Smooth muscle cell (in vitro differentiated cells): ENCODE data around the gene TSPYL2. TPM values are rescaled to one million over a fixed set of nuclear protein-coding genes. Genes with fewer than 3 reads are reported as not detected.

ENCODE experiments used
- DNase-seq: peaks from one replicate; lab custom pipeline; 2025; ENCODE audit not compliant: unreplicated experiment; lab: John Stamatoyannopoulos, UW
- H2AFZ ChIP-seq: fragments of 200-600 bp; sonication (generic); 2 replicates; pipeline ENCODE4 v1.6.0; 2016; ENCODE audit warnings: antibody characterized with exemption, low read depth, mild to moderate bottlenecking
- H3F3A ChIP-seq: fragments of 200-600 bp; sonication (generic); 2 replicates; pipeline ENCODE4 v1.6.0; 2017; ENCODE audit warnings: antibody characterized with exemption, low read depth
- H3K27ac ChIP-seq: fragments of 200-600 bp; sonication (generic); 2 replicates; pipeline ENCODE4 v1.5.1; 2016; ENCODE audit warnings: low read depth, mild to moderate bottlenecking
- H3K27me3 ChIP-seq: fragments of 200-600 bp; sonication (generic); 2 replicates; pipeline ENCODE4 v1.6.1; 2016; ENCODE audit warnings: low read depth, mild to moderate bottlenecking
- H3K36me3 ChIP-seq: fragments of 200-600 bp; sonication (generic); 2 replicates; pipeline ENCODE4 v1.5.1; 2016; ENCODE audit warnings: low read depth
- H3K4me1 ChIP-seq: fragments of 200-600 bp; sonication (generic); 2 replicates; pipeline ENCODE4 v1.5.1; 2016; ENCODE audit warnings: low read depth
- H3K4me2 ChIP-seq: fragments of 200-600 bp; sonication (generic); 2 replicates; pipeline ENCODE4 v1.6.0; 2016; ENCODE audit warnings: mild to moderate bottlenecking
- H3K4me3 ChIP-seq: fragments of 200-600 bp; sonication (generic); 2 replicates; pipeline ENCODE4 v1.5.1; 2016; ENCODE audit warnings: mild to moderate bottlenecking
- H3K79me2 ChIP-seq: fragments of 200-600 bp; sonication (generic); 2 replicates; pipeline ENCODE4 v1.6.0; 2016; ENCODE audit warnings: low read depth, mild to moderate bottlenecking
- H3K9ac ChIP-seq: fragments of 200-600 bp; sonication (generic); 2 replicates; pipeline ENCODE4 v1.6.0; 2016; ENCODE audit warnings: low read depth
- H3K9me3 ChIP-seq: fragments of 200-600 bp; sonication (generic); replicated peaks from 2 replicates; pipeline ENCODE4 v1.5.1; 2016; ENCODE audit warnings: low read depth
- H4K20me1 ChIP-seq: fragments of 200-600 bp; sonication (generic); 2 replicates; pipeline ENCODE4 v1.6.0; 2016; ENCODE audit warnings: low read depth
- CTCF ChIP-seq: fragments of 200-600 bp; sonication (generic); IDR thresholded peaks from 2 replicates; pipeline ENCODE4 v1.5.1; 2017; ENCODE audit warnings: borderline replicate concordance, mild to moderate bottlenecking, antibody characterized with exemption; ENCODE audit not compliant: insufficient read depth, poor library complexity, severe bottlenecking
- WGBS: methylation state at CpG from one replicate; pipeline ENCODE4 v1.1.7; 2016; ENCODE audit warnings: low lambda C conversion rate; 5-methylcytosine and 5-hydroxymethylcytosine counted together
- polyA plus RNA-seq: library from polyadenylated mRNA; unstranded; fragments of >200 nt; fragmentation: Nextera tagmentation; extraction: Ambion mirVana; gene quantifications from 2 replicates; pipeline ENCODE4 v1.2.1, GENCODE V29; 2016
- total RNA-seq: library from RNA; depleted of rRNA; stranded (reverse); fragments of >200 nt; gene quantifications from 2 replicates; pipeline ENCODE4 v1.2.3, GENCODE V29; 2014

Gene TSPYL2
- 37.7 and 38.1 TPM in 2 replicates for total RNA-seq
- 50.7 and 64.1 TPM in 2 replicates for polyA plus RNA-seq

- no peak for TF ChIP-seq CTCF
These were observed at the start of gene TSPYL2 for GRCh38 chrX:53081925-53082772. TSPYL2 (plus strand) TSS chrX:53082367; CDS start chrX:53082499, 132 bp downstream.

GRCh38 chrX:53036149-53036548 is 46.0 kb upstream of the TSPYL2 start:
- 78% methylated on average over 5 of the region's 5 CpGs for WGBS
- Histone ChIP-seq H3K27ac (no peak overlapping the region), H3K9me3 (no peaks in the 10 kb centered on the region), H3K36me3 (no peaks in the 10 kb centered on the region), H4K20me1 (no peaks in the 10 kb centered on the region), H3K27me3 (no peaks in the 10 kb centered on the region), H3K4me2 (no peak overlapping the region), H3F3A (no peaks in the 10 kb centered on the region), H3K4me1 (no peaks in the 10 kb centered on the region), H3K4me3 (no peak overlapping the region), H3K79me2 (no peaks in the 10 kb centered on the region), H2AFZ (no peak overlapping the region), H3K9ac (no peak overlapping the region)
- DNase-seq = no peak
- TF ChIP-seq CTCF = no peak

More at GRCh38 chrX:53081925-53082772, at the start of gene TSPYL2:
- H3K4me3 ChIP-seq = peak within 1 kb of the TSS; percentile 69
- no peaks in the 10 kb centered on the region for H3K4me1 ChIP-seq
- H3K4me2 ChIP-seq = peak within 1 kb of the TSS; percentile 85
- H4K20me1 ChIP-seq = peaks cover 38% of the 10 kb centered on the region
- H3K36me3 ChIP-seq = no peaks in the 10 kb centered on the region
- peak; percentile 75 for DNase-seq
- peak within 1 kb of the TSS; percentile 89 for H3K27ac ChIP-seq
- H3K79me2 ChIP-seq = peaks cover 12% of the 10 kb centered on the region
- no peak within 1 kb of the TSS for H2AFZ ChIP-seq
- H3K9ac ChIP-seq = peak within 1 kb of the TSS; percentile 96
- 57% methylated on average over 74 of the region's 86 CpGs for WGBS
- peaks cover 5% of the 10 kb centered on the region for H3F3A ChIP-seq
- H3K27me3 ChIP-seq = no peaks in the 10 kb centered on the region
- H3K9me3 ChIP-seq = no peaks in the 10 kb centered on the region

- Histone ChIP-seq H3K79me2 (no peaks in the 10 kb centered on the region), H3K4me3 (no peak overlapping the region), H3K36me3 (no peaks in the 10 kb centered on the region), H3F3A (no peaks in the 10 kb centered on the region), H4K20me1 (no peaks in the 10 kb centered on the region), H3K27me3 (no peaks in the 10 kb centered on the region), H3K9ac (no peak overlapping the region), H3K9me3 (no peaks in the 10 kb centered on the region), H2AFZ (no peak overlapping the region), H3K4me1 (no peaks in the 10 kb centered on the region), H3K4me2 (no peak overlapping the region), H3K27ac (no peak overlapping the region)
- WGBS = 70% methylated on average over 4 of the region's 4 CpGs
- no peak for DNase-seq
- TF ChIP-seq CTCF = no peak
These were observed 42.9 kb upstream of the TSPYL2 start for GRCh38 chrX:53039236-53039635.

GRCh38 chrX:53044995-53045394 is 37.2 kb upstream of the TSPYL2 start:
- H3K36me3 ChIP-seq = no peaks in the 10 kb centered on the region
- H3K4me2 ChIP-seq = no peak overlapping the region
- no peaks in the 10 kb centered on the region for H4K20me1 ChIP-seq
- no peaks in the 10 kb centered on the region for H3F3A ChIP-seq
- TF ChIP-seq CTCF = no peak
- H3K79me2 ChIP-seq = peaks cover 11% of the 10 kb centered on the region
- WGBS = 82% methylated on average over 5 of the region's 5 CpGs
- no peaks in the 10 kb centered on the region for H3K27me3 ChIP-seq
- no peaks in the 10 kb centered on the region for H3K9me3 ChIP-seq
- no peak for DNase-seq
- H3K4me1 ChIP-seq = peaks cover 4% of the 10 kb centered on the region
- H3K4me3 ChIP-seq = no peak overlapping the region
- no peak overlapping the region for H2AFZ ChIP-seq
- H3K27ac ChIP-seq = no peak overlapping the region
- no peak overlapping the region for H3K9ac ChIP-seq
